Measurements from ENCODE around the gene GPATCH11.

The GPATCH11 gene

DNA sequence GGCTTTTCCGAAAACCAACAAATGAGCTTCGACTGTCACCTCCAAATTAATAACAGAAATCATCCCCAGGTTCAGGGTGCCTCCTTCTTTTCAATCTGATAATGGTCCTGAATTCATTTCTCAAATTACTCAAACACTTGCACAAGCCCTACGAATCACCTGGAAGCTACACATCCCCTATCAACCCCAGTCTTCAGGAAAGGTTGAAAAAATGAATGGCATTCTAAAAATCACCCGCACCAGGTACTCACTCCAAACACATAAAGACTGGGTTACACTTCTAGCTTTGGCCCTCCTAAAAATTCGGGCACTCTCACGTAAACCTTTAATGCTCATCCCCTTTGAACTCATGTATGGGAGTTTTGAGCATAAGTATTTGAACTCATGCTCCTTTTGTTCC, 48.6 kb downstream of the GPATCH11 start:
- Histone ChIP-seq H3K9me3 (ENCODE audit: control insufficient read depth, low read length) (no peaks in the 10 kb centered on the region), H2BK5ac (ENCODE audit: low read depth, low read length, poor library complexity, severe bottlenecking) (no peak overlapping the region), H3K4me2 (ENCODE audit: low read length, poor library complexity, severe bottlenecking) (no peak overlapping the region), H2AFZ (ENCODE audit: low read depth, low read length) (no peak overlapping the region), H3K36me3 (ENCODE audit: control insufficient read depth in 1 of 2, insufficient read depth in 2 of 2, low read depth in 1 of 2, low read length in 2 of 2) (peaks cover 20 to 98% of the 10 kb centered on the region in 2 experiments), H3K27ac (ENCODE audit: low read length, poor library complexity, severe bottlenecking) (no peak overlapping the region), H2AK5ac (ENCODE audit: low read length, severe bottlenecking) (no peak overlapping the region), H3K23ac (ENCODE audit: low read length in 2 of 2) (no peak overlapping the region), H4K91ac (ENCODE audit: low read length) (no peak overlapping the region), H3K18ac (ENCODE audit: low read depth in 1 of 2, low read length in 2 of 2) (no peak overlapping the region), H2BK12ac (ENCODE audit: low read length in 2 of 2) (no peak overlapping the region), H3K9ac (ENCODE audit: low read length) (no peak overlapping the region), H3K4me1 (ENCODE audit: control insufficient read depth, insufficient read depth, low read depth, low read length) (no peaks in the 10 kb centered on the region), H3K4ac (ENCODE audit: low read depth in 1 of 2, low read length in 2 of 2) (no peak overlapping the region), H3K4me3 (ENCODE audit: insufficient read depth in 1 of 2, low read depth in 1 of 2, low read length in 2 of 2) (no peak overlapping the region), H2BK120ac (ENCODE audit: low read depth, low read length) (no peak overlapping the region), H3K27me3 (ENCODE audit: control insufficient read depth in 1 of 2, insufficient read depth in 1 of 2, low read length in 2 of 2) (no peaks in the 10 kb centered on the region), H3K79me1 (replicated peaks; ENCODE audit: low read length, poor library complexity, severe bottlenecking) (peaks cover 31% of the 10 kb centered on the region), H4K8ac (ENCODE audit: low read length) (no peak overlapping the region), H2BK15ac (ENCODE audit: low read depth, poor library complexity, severe bottlenecking) (no peak overlapping the region), H3K14ac (ENCODE audit: low read length in 2 of 2) (no peak overlapping the region)
- no peak for DNase-seq
- 92% methylated on average over 6 of the region's 6 CpGs for WGBS

DNA sequence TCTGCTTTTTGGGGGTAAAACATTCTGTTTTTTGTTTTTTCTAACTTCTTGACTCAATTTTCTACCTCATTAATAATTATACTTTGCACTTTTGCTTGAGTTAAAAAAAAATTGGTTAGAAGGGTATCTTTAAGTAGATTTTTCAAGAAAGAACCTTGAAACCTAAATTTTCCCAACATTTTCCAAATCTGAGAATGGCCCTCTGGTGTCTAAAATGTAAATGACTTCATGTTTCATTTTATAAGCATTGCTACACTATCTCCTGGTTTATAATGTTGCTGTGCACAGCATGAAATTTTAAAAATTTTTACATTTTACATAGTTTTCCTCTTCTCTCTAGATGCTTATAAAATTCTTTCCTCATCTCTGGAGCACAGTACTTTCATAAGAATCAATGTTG, 58.2 kb downstream of the GPATCH11 start:
- no peak overlapping the region for H3K14ac ChIP-seq (ENCODE audit: low read length in 2 of 2)
- H2BK15ac ChIP-seq (ENCODE audit: low read depth, poor library complexity, severe bottlenecking): no peak overlapping the region
- H2BK12ac ChIP-seq (ENCODE audit: low read length in 2 of 2): no peak overlapping the region
- DNase-seq: no peak
- H3K27me3 ChIP-seq (ENCODE audit: control insufficient read depth in 1 of 2, insufficient read depth in 1 of 2, low read length in 2 of 2): no peaks in the 10 kb centered on the region
- no peak overlapping the region for H3K18ac ChIP-seq (ENCODE audit: low read depth in 1 of 2, low read length in 2 of 2)
- H3K79me1 ChIP-seq (replicated peaks; ENCODE audit: low read length, poor library complexity, severe bottlenecking): peaks cover under 1% of the 10 kb centered on the region
- H3K9me3 ChIP-seq (ENCODE audit: control insufficient read depth, low read length): no peaks in the 10 kb centered on the region
- H3K27ac ChIP-seq (ENCODE audit: low read length, poor library complexity, severe bottlenecking): no peak overlapping the region
- no peak overlapping the region for H4K8ac ChIP-seq (ENCODE audit: low read length)
- H3K4me3 ChIP-seq (ENCODE audit: insufficient read depth in 1 of 2, low read depth in 1 of 2, low read length in 2 of 2): no peak overlapping the region
- H3K23ac ChIP-seq (ENCODE audit: low read length in 2 of 2): no peak overlapping the region
- no peak overlapping the region for H3K4ac ChIP-seq (ENCODE audit: low read depth in 1 of 2, low read length in 2 of 2)
- H2AK5ac ChIP-seq (ENCODE audit: low read length, severe bottlenecking): no peak overlapping the region
- H2BK120ac ChIP-seq (ENCODE audit: low read depth, low read length): no peak overlapping the region
- no peak overlapping the region for H4K91ac ChIP-seq (ENCODE audit: low read length)
- H3K9ac ChIP-seq (ENCODE audit: low read length): no peak overlapping the region
- no peak overlapping the region for H2AFZ ChIP-seq (ENCODE audit: low read depth, low read length)
- peaks cover 26 to 91% of the 10 kb centered on the region in 2 experiments for H3K36me3 ChIP-seq (ENCODE audit: control insufficient read depth in 1 of 2, insufficient read depth in 2 of 2, low read depth in 1 of 2, low read length in 2 of 2)
- no peak overlapping the region for H2BK5ac ChIP-seq (ENCODE audit: low read depth, low read length, poor library complexity, severe bottlenecking)
- H3K4me1 ChIP-seq (ENCODE audit: control insufficient read depth, insufficient read depth, low read depth, low read length): no peaks in the 10 kb centered on the region
- no peak overlapping the region for H3K4me2 ChIP-seq (ENCODE audit: low read length, poor library complexity, severe bottlenecking)

DNA sequence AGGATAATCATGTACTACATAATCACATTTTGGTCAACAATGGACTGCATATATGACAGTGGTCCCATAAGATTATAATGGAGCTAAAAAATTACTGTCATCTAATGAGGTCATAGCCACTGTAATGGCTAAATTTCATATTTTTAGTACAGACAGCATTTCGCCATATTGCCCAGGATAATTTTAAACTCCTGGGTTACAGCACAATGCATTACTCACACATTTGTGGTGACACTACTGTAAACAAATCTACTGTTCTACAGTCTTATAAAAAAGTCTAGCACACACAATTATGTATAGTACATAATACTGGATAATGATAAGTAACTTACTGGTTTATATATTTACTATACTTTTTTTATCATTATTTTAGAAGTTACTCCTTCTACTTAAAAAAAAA, 59.7 kb downstream of the GPATCH11 start:
- no peaks in the 10 kb centered on the region for H3K27me3 ChIP-seq (ENCODE audit: control insufficient read depth in 1 of 2, insufficient read depth in 1 of 2, low read length in 2 of 2)
- H3K4ac ChIP-seq (ENCODE audit: low read depth in 1 of 2, low read length in 2 of 2): no peak overlapping the region
- no peak overlapping the region for H3K27ac ChIP-seq (ENCODE audit: low read length, poor library complexity, severe bottlenecking)
- peaks cover 13% of the 10 kb centered on the region for H3K79me1 ChIP-seq (replicated peaks; ENCODE audit: low read length, poor library complexity, severe bottlenecking)
- no peak overlapping the region for H2BK5ac ChIP-seq (ENCODE audit: low read depth, low read length, poor library complexity, severe bottlenecking)
- H2BK15ac ChIP-seq (ENCODE audit: low read depth, poor library complexity, severe bottlenecking): no peak overlapping the region
- H3K9ac ChIP-seq (ENCODE audit: low read length): no peak overlapping the region
- no peak overlapping the region for H3K14ac ChIP-seq (ENCODE audit: low read length in 2 of 2)
- H2BK12ac ChIP-seq (ENCODE audit: low read length in 2 of 2): no peak overlapping the region
- H4K8ac ChIP-seq (ENCODE audit: low read length): no peak overlapping the region
- WGBS: 73% methylated on average over 1 of the region's 1 CpG
- H2AFZ ChIP-seq (ENCODE audit: low read depth, low read length): no peak overlapping the region
- H3K23ac ChIP-seq (ENCODE audit: low read length in 2 of 2): no peak overlapping the region
- H4K91ac ChIP-seq (ENCODE audit: low read length): no peak overlapping the region
- no peaks in the 10 kb centered on the region for H3K9me3 ChIP-seq (ENCODE audit: control insufficient read depth, low read length)
- H2AK5ac ChIP-seq (ENCODE audit: low read length, severe bottlenecking): no peak overlapping the region
- H3K4me1 ChIP-seq (ENCODE audit: control insufficient read depth, insufficient read depth, low read depth, low read length): no peaks in the 10 kb centered on the region
- no peak overlapping the region for H3K18ac ChIP-seq (ENCODE audit: low read depth in 1 of 2, low read length in 2 of 2)
- H3K36me3 ChIP-seq (ENCODE audit: control insufficient read depth in 1 of 2, insufficient read depth in 2 of 2, low read depth in 1 of 2, low read length in 2 of 2): peaks cover 22 to 92% of the 10 kb centered on the region in 2 experiments
- H3K4me2 ChIP-seq (ENCODE audit: low read length, poor library complexity, severe bottlenecking): no peak overlapping the region
- no peak overlapping the region for H2BK120ac ChIP-seq (ENCODE audit: low read depth, low read length)
- no peak overlapping the region for H3K4me3 ChIP-seq (ENCODE audit: insufficient read depth in 1 of 2, low read depth in 1 of 2, low read length in 2 of 2)
- peak; percentile 74 for DNase-seq

DNA sequence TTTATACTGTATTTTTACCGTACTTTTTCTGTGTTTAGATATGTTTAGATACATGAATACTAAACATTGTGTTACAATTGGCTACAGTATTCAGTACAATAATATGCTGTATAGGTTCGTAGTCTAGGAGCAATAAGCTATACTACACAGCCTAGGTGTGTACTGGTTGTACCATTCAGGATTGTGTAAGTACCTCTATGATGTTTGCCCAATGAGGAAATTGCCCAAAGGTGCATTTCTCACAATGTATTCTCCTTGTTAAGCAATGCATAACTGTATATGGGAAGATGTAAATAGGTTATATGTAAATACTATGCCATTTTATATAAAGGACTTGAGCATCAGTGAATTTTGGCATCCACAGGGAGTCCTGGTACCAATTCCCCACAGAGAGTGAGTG, 61.7 kb downstream of the GPATCH11 start:
- H4K91ac ChIP-seq (ENCODE audit: low read length): no peak overlapping the region
- no peak overlapping the region for H3K4me2 ChIP-seq (ENCODE audit: low read length, poor library complexity, severe bottlenecking)
- H3K27ac ChIP-seq (ENCODE audit: low read length, poor library complexity, severe bottlenecking): no peak overlapping the region
- no peak overlapping the region for H2BK5ac ChIP-seq (ENCODE audit: low read depth, low read length, poor library complexity, severe bottlenecking)
- H3K79me1 ChIP-seq (replicated peaks; ENCODE audit: low read length, poor library complexity, severe bottlenecking): peaks cover 15% of the 10 kb centered on the region
- no peak overlapping the region for H2AK5ac ChIP-seq (ENCODE audit: low read length, severe bottlenecking)
- H3K9ac ChIP-seq (ENCODE audit: low read length): no peak overlapping the region
- H2AFZ ChIP-seq (ENCODE audit: low read depth, low read length): no peak overlapping the region
- no peaks in the 10 kb centered on the region for H3K9me3 ChIP-seq (ENCODE audit: control insufficient read depth, low read length)
- H2BK12ac ChIP-seq (ENCODE audit: low read length in 2 of 2): no peak overlapping the region
- no peak overlapping the region for H3K18ac ChIP-seq (ENCODE audit: low read depth in 1 of 2, low read length in 2 of 2)
- WGBS: 93% methylated on average over 1 of the region's 2 CpGs
- no peak overlapping the region for H3K14ac ChIP-seq (ENCODE audit: low read length in 2 of 2)
- no peak overlapping the region for H3K4ac ChIP-seq (ENCODE audit: low read depth in 1 of 2, low read length in 2 of 2)
- H3K4me3 ChIP-seq (ENCODE audit: insufficient read depth in 1 of 2, low read depth in 1 of 2, low read length in 2 of 2): no peak overlapping the region
- no peak for DNase-seq
- H3K27me3 ChIP-seq (ENCODE audit: control insufficient read depth in 1 of 2, insufficient read depth in 1 of 2, low read length in 2 of 2): no peaks in the 10 kb centered on the region
- no peak overlapping the region for H3K23ac ChIP-seq (ENCODE audit: low read length in 2 of 2)
- no peak overlapping the region for H4K8ac ChIP-seq (ENCODE audit: low read length)
- H2BK120ac ChIP-seq (ENCODE audit: low read depth, low read length): no peak overlapping the region
- no peaks in the 10 kb centered on the region for H3K4me1 ChIP-seq (ENCODE audit: control insufficient read depth, insufficient read depth, low read depth, low read length)
- no peak overlapping the region for H2BK15ac ChIP-seq (ENCODE audit: low read depth, poor library complexity, severe bottlenecking)
- peaks cover 17 to 78% of the 10 kb centered on the region in 2 experiments for H3K36me3 ChIP-seq (ENCODE audit: control insufficient read depth in 1 of 2, insufficient read depth in 2 of 2, low read depth in 1 of 2, low read length in 2 of 2)

Data from mesenchymal stem cell (in vitro differentiated cells and primary cell).